ENCODE data around the gene ELMOD2.

- TF ChIP-seq CTCF (conservative IDR thresholded peaks at IDR 0.05 in 1 of 2, IDR thresholded peaks at IDR 0.05 in 1 of 2; ENCODE audit: low read depth in 1 of 2, low read length in 2 of 2) (no peak), EZH2 (IDR thresholded peaks at IDR 0.05; ENCODE audit: low read length, missing control alignments) (no peak)
Measured at GRCh38 chr4:140584439-140584838, 60.5 kb downstream of the ELMOD2 start.

Data from fibroblast of lung (primary cell).